ENCODE measurements around the gene PRICKLE1.

The PRICKLE1 gene

GRCh38 chr12:42534184-42534838, 55.2 kb downstream of the PRICKLE1 start:
- no peaks in the 10 kb centered on the region for H3K4me1 Mint-ChIP-seq
- DNase-seq (ENCODE audit: low spot score in 2 of 2) (no peak), ATAC-seq (replicated peaks; ENCODE audit: extremely low read depth, poor library complexity, severe bottlenecking) (no peak)
- no peaks in the 10 kb centered on the region for H3K36me3 Mint-ChIP-seq (ENCODE audit: insufficient read depth)
- H3K27ac Mint-ChIP-seq (ENCODE audit: low read depth), result no peak overlapping the region
- no peak overlapping the region for H3K4me3 Mint-ChIP-seq
- H3K27me3 Mint-ChIP-seq, result peaks cover 9% of the 10 kb centered on the region
- H3K9me3 Mint-ChIP-seq, result no peaks in the 10 kb centered on the region

GRCh38 chr12:42530284-42530683, 59.3 kb downstream of the PRICKLE1 start:
- Mint-ChIP-seq H3K36me3 (ENCODE audit: insufficient read depth) (no peaks in the 10 kb centered on the region), H3K9me3 (no peaks in the 10 kb centered on the region), H3K4me3 (no peak overlapping the region), H3K4me1 (no peaks in the 10 kb centered on the region), H3K27ac (ENCODE audit: low read depth) (no peak overlapping the region), H3K27me3 (peaks cover 20% of the 10 kb centered on the region)
- ATAC-seq (replicated peaks; ENCODE audit: extremely low read depth, poor library complexity, severe bottlenecking) (no peak), DNase-seq (ENCODE audit: low spot score in 2 of 2) (no peak)

GRCh38 chr12:42525444-42525843, 64.1 kb downstream of the PRICKLE1 start:
- no peak overlapping the region for H3K27ac Mint-ChIP-seq (ENCODE audit: low read depth)
- no peaks in the 10 kb centered on the region for H3K9me3 Mint-ChIP-seq
- H3K4me3 Mint-ChIP-seq, result no peak overlapping the region
- no peaks in the 10 kb centered on the region for H3K36me3 Mint-ChIP-seq (ENCODE audit: insufficient read depth)
- ATAC-seq (replicated peaks; ENCODE audit: extremely low read depth, poor library complexity, severe bottlenecking) (no peak), DNase-seq (ENCODE audit: low spot score in 2 of 2) (no peak)
- H3K27me3 Mint-ChIP-seq, result peaks cover 23% of the 10 kb centered on the region
- no peaks in the 10 kb centered on the region for H3K4me1 Mint-ChIP-seq

GRCh38 chr12:42524716-42525115, 64.8 kb downstream of the PRICKLE1 start:
- no peak for ATAC-seq (replicated peaks; ENCODE audit: extremely low read depth, poor library complexity, severe bottlenecking)
- Mint-ChIP-seq H3K4me3 (no peak overlapping the region), H3K27me3 (peaks cover 23% of the 10 kb centered on the region), H3K36me3 (ENCODE audit: insufficient read depth) (no peaks in the 10 kb centered on the region), H3K27ac (ENCODE audit: low read depth) (no peak overlapping the region), H3K9me3 (no peaks in the 10 kb centered on the region), H3K4me1 (no peaks in the 10 kb centered on the region)
- DNase-seq (ENCODE audit: low spot score in 2 of 2), result no peak

GRCh38 chr12:42516573-42516972, 73.0 kb downstream of the PRICKLE1 start:
- DNase-seq (ENCODE audit: low spot score in 2 of 2) (no peak), ATAC-seq (replicated peaks; ENCODE audit: extremely low read depth, poor library complexity, severe bottlenecking) (no peak)
- H3K4me1 Mint-ChIP-seq, result no peaks in the 10 kb centered on the region
- peaks cover 10% of the 10 kb centered on the region for H3K27me3 Mint-ChIP-seq
- peaks cover 5% of the 10 kb centered on the region for H3K9me3 Mint-ChIP-seq
- no peak overlapping the region for H3K27ac Mint-ChIP-seq (ENCODE audit: low read depth)
- no peaks in the 10 kb centered on the region for H3K36me3 Mint-ChIP-seq (ENCODE audit: insufficient read depth)
- no peak overlapping the region for H3K4me3 Mint-ChIP-seq

- Mint-ChIP-seq H3K9me3 (peaks cover 4% of the 10 kb centered on the region), H3K36me3 (ENCODE audit: insufficient read depth) (no peaks in the 10 kb centered on the region), H3K4me1 (no peaks in the 10 kb centered on the region), H3K27ac (ENCODE audit: low read depth) (no peak overlapping the region), H3K27me3 (peaks cover 7% of the 10 kb centered on the region), H3K4me3 (no peak overlapping the region)
- no peak for ATAC-seq (replicated peaks; ENCODE audit: extremely low read depth, poor library complexity, severe bottlenecking)
- no peak for DNase-seq (ENCODE audit: low spot score in 2 of 2)
These were observed 77.9 kb downstream of the PRICKLE1 start for GRCh38 chr12:42511656-42512055.

- H3K27ac Mint-ChIP-seq (ENCODE audit: low read depth), result no peak overlapping the region
- H3K4me3 Mint-ChIP-seq, result no peak overlapping the region
- no peak for ATAC-seq (replicated peaks; ENCODE audit: extremely low read depth, poor library complexity, severe bottlenecking)
- H3K9me3 Mint-ChIP-seq, result no peaks in the 10 kb centered on the region
- no peak for DNase-seq (ENCODE audit: low spot score in 2 of 2)
- H3K36me3 Mint-ChIP-seq (ENCODE audit: insufficient read depth), result no peaks in the 10 kb centered on the region
- no peaks in the 10 kb centered on the region for H3K4me1 Mint-ChIP-seq
- no peaks in the 10 kb centered on the region for H3K27me3 Mint-ChIP-seq
These were observed 78.7 kb downstream of the PRICKLE1 start for GRCh38 chr12:42510823-42511222.

- Mint-ChIP-seq H3K4me3 (no peak overlapping the region), H3K27me3 (peaks cover 5% of the 10 kb centered on the region), H3K36me3 (ENCODE audit: insufficient read depth) (no peaks in the 10 kb centered on the region), H3K4me1 (no peaks in the 10 kb centered on the region), H3K9me3 (no peaks in the 10 kb centered on the region), H3K27ac (ENCODE audit: low read depth) (no peak overlapping the region)
- ATAC-seq (replicated peaks; ENCODE audit: extremely low read depth, poor library complexity, severe bottlenecking) (no peak), DNase-seq (ENCODE audit: low spot score in 2 of 2) (no peak)
These were observed 80.6 kb downstream of the PRICKLE1 start for GRCh38 chr12:42508913-42509460.

- Mint-ChIP-seq H3K4me3 (no peak overlapping the region), H3K27me3 (peaks cover 13% of the 10 kb centered on the region), H3K27ac (ENCODE audit: low read depth) (no peak overlapping the region), H3K36me3 (ENCODE audit: insufficient read depth) (no peaks in the 10 kb centered on the region), H3K4me1 (no peaks in the 10 kb centered on the region), H3K9me3 (no peaks in the 10 kb centered on the region)
- DNase-seq (ENCODE audit: low spot score in 2 of 2), result no peak
- ATAC-seq (replicated peaks; ENCODE audit: extremely low read depth, poor library complexity, severe bottlenecking), result no peak
These were observed 82.0 kb downstream of the PRICKLE1 start for GRCh38 chr12:42507565-42507964.

GRCh38 chr12:42507081-42507480, 82.5 kb downstream of the PRICKLE1 start:
- no peak overlapping the region for H3K27ac Mint-ChIP-seq (ENCODE audit: low read depth)
- ATAC-seq (replicated peaks; ENCODE audit: extremely low read depth, poor library complexity, severe bottlenecking), result no peak
- no peaks in the 10 kb centered on the region for H3K36me3 Mint-ChIP-seq (ENCODE audit: insufficient read depth)
- H3K4me3 Mint-ChIP-seq, result no peak overlapping the region
- no peaks in the 10 kb centered on the region for H3K4me1 Mint-ChIP-seq
- H3K9me3 Mint-ChIP-seq, result no peaks in the 10 kb centered on the region
- H3K27me3 Mint-ChIP-seq, result peaks cover 13% of the 10 kb centered on the region
- no peak for DNase-seq (ENCODE audit: low spot score in 2 of 2)

GRCh38 chr12:42504049-42504448, 85.5 kb downstream of the PRICKLE1 start:
- Mint-ChIP-seq H3K9me3 (no peaks in the 10 kb centered on the region), H3K27ac (ENCODE audit: low read depth) (no peak overlapping the region), H3K4me1 (no peaks in the 10 kb centered on the region), H3K36me3 (ENCODE audit: insufficient read depth) (no peaks in the 10 kb centered on the region), H3K27me3 (peaks cover 23% of the 10 kb centered on the region), H3K4me3 (no peak overlapping the region)
- ATAC-seq (replicated peaks; ENCODE audit: extremely low read depth, poor library complexity, severe bottlenecking), result no peak
- DNase-seq (ENCODE audit: low spot score in 2 of 2), result no peak

GRCh38 chr12:42502682-42503081, 86.9 kb downstream of the PRICKLE1 start:
- no peak overlapping the region for H3K27ac Mint-ChIP-seq (ENCODE audit: low read depth)
- no peaks in the 10 kb centered on the region for H3K9me3 Mint-ChIP-seq
- DNase-seq (ENCODE audit: low spot score in 2 of 2) (no peak), ATAC-seq (replicated peaks; ENCODE audit: extremely low read depth, poor library complexity, severe bottlenecking) (no peak)
- no peak overlapping the region for H3K4me3 Mint-ChIP-seq
- H3K4me1 Mint-ChIP-seq, result no peaks in the 10 kb centered on the region
- peaks cover 23% of the 10 kb centered on the region for H3K27me3 Mint-ChIP-seq
- H3K36me3 Mint-ChIP-seq (ENCODE audit: insufficient read depth), result no peaks in the 10 kb centered on the region

GRCh38 chr12:42498549-42499247, 90.8 kb downstream of the PRICKLE1 start:
- Mint-ChIP-seq H3K27ac (ENCODE audit: low read depth) (no peak overlapping the region), H3K36me3 (ENCODE audit: insufficient read depth) (no peaks in the 10 kb centered on the region), H3K4me3 (no peak overlapping the region), H3K4me1 (no peaks in the 10 kb centered on the region), H3K27me3 (peaks cover 15% of the 10 kb centered on the region), H3K9me3 (no peaks in the 10 kb centered on the region)
- DNase-seq (ENCODE audit: low spot score in 2 of 2) (no peak), ATAC-seq (replicated peaks; ENCODE audit: extremely low read depth, poor library complexity, severe bottlenecking) (no peak)
